CD4-positive, alpha-beta T cell treated with Interleukin-21 for 1 hour (primary cell): ENCODE data around the gene MAP2K5.

Source experiments
- DNase-seq: peaks from one replicate; pipeline ENCODE4 v3.0.0-alpha.2; 2020

MAP2K5 gene

GRCh38 chr15:67813104-67813634 is 270.7 kb downstream of the MAP2K5 start:
- DNase-seq, result no peak

GRCh38 chr15:67815036-67815592 is 272.6 kb downstream of the MAP2K5 start:
- DNase-seq, result no peak

DNA sequence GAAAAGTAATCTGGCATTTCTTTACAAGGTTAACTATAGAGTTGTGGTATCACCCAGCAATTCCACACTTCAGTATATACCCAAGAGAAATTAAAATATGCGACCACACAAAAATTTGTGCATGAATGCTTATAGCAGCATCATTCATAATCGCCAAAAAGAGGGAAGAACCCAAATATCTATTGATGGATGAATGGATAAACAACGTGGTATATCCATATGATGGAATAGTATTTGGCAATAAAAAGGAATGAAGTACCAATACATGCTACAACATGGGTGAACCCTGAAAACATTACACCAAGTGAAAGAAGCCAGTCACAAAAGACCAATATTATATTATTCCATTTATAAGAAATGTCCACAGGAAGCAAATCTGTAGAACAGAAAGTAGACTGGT is 274.2 kb downstream of the MAP2K5 start:
- no peak for DNase-seq

- no peak for DNase-seq
These were observed 276.0 kb downstream of the MAP2K5 start for GRCh38 chr15:67818464-67818863.

GRCh38 chr15:67819636-67820035 is 277.1 kb downstream of the MAP2K5 start:
- no peak for DNase-seq

- no peak for DNase-seq
These were observed 277.9 kb downstream of the MAP2K5 start for GRCh38 chr15:67820122-67820991.

DNA sequence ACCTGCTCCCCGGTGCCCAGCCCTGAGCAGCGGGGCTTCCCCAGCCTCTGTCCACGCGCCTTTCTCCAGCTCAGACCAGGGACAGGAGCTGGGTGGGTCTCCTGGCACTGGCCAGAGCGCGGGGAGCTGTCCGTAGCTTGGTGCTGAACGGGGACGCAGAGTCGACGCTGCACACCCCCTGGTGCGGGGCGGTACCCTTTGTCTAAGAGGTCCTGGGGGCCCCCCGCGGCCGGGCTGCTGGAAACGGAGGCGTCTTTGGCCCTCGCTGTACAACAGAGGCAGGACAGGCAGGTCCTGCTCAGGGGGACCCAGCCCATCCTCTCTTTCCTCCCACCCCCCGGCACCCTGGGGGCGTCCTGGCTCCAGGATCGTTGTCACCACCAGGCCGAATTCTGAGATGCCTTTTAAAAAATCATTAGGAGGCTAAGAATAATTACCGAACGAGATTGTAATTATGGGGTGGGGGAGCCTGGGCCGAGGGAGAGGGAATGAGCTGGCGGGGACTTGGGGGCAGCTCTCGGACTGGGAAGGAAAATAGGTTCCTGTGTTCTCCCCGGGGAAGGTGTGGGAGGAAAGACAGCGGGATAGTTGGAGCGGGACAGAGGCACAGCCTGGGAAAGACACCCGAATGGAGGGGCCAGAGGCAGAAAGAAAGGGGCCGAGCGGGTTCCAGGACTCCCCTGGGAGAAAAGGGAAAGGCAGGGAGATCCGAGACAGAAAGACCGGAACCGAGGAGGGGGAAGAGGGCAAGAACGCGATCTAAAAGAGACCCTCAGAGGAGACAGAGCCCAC is 278.7 kb downstream of the MAP2K5 start:
- DNase-seq, result no peak

DNA sequence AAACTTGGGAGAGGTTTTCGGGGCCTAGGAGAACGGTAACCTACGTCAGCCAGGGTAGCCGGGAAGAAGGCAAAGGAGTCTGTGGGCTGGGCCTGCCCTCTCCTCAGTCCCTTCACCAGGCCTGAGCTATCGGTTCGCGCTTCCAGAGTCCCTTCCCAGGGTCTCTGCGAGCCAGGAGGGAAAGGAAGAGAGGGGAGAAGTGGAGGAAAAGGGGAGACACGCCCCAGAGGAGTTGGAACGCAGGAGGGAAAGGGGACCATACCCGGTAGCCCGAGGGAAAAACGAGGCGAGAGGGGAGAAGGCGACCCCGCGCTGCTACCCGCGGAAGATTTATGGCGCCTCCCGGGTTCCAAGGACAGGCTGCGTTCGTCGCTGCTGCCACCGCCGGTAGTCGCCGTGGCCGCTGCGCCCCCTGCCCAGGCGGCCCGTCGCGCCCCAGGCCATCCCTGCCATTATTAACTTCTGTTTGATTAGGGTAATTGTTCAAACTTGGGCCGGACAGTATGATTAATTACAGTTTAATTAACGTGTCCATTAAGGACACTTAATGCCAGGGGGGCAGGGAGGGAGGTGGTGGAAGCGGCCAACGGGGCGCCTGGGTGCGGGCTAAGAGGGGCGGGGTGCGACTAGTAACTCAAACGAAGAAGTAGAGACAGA is 279.4 kb downstream of the MAP2K5 start:
- no peak for DNase-seq

DNA sequence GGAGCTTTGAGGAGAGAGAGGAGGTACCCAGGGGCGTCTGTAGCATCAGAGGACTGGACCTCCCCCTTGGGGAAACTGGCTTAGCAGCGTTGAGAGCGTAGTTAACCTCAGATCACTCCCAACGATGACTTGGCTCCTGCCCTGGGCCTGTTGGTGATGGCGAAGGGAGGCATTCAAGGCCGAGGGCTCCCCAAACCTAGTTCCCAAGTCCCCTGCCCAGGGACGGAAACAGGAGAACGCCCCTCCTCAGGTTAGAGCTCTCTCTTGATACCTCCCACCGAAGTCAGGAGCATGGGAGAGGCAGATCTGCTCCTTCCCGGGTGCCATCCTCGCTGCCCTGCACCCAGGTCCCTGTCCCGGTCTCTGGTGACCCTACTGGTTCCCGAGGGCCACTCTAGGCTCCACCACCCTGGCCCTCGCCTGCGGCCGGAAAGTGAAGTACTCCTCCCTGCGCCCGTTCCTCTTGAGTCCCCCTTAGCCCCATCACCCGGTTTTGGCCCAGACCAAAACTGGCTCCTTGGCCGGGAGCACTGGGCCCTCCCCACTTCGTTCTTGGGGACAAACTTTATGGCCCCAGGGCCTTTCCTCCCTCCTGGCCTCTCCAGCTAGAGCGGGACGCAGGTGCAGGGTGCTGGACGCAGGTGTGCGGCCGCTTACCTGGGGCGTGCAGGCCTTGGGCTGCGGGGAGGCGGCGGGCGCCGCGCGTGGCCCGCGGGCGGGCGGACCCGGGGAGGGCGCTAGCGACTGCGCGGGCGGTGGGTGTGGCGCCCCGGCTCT is 280.2 kb downstream of the MAP2K5 start:
- DNase-seq, result no peak

- no peak for DNase-seq
These were observed 281.1 kb downstream of the MAP2K5 start for GRCh38 chr15:67823314-67824196.

DNA sequence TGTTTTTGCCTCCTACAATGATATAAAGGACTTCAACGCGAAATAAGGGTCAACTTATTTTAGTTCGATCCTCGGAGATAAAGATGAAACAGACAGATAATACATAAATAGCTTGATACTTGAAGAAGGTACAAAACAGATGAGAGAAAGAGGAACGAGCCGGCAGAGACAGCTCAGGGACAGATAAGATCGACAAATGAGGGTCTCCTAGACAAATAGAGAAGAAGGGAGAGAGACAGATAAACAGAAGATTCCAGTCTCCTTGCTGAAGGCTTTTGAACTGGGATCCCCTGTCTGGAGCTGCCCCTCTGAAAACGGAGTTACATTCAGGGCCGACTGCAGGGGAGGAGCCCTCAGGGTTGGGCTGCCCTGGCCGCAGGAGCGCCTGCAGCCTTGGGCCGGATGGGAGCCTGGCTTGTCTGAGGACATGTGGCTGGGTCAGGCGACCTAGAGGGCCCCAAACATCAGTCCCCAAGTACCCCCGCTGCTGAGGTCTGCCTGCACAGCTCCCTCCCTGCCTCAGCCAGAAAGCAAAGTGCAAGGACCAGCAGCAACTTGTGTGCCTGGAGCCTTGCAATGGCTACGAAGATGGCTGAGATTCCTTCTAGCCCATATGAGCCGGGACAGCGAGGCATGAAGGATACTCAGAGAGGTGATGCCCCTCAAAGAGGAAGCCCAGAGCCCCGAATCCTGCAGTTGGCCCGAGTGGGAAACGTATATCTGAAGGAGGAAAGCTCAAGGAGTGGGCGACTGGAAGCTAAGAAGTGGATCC is 281.9 kb downstream of the MAP2K5 start:
- no peak for DNase-seq

DNA sequence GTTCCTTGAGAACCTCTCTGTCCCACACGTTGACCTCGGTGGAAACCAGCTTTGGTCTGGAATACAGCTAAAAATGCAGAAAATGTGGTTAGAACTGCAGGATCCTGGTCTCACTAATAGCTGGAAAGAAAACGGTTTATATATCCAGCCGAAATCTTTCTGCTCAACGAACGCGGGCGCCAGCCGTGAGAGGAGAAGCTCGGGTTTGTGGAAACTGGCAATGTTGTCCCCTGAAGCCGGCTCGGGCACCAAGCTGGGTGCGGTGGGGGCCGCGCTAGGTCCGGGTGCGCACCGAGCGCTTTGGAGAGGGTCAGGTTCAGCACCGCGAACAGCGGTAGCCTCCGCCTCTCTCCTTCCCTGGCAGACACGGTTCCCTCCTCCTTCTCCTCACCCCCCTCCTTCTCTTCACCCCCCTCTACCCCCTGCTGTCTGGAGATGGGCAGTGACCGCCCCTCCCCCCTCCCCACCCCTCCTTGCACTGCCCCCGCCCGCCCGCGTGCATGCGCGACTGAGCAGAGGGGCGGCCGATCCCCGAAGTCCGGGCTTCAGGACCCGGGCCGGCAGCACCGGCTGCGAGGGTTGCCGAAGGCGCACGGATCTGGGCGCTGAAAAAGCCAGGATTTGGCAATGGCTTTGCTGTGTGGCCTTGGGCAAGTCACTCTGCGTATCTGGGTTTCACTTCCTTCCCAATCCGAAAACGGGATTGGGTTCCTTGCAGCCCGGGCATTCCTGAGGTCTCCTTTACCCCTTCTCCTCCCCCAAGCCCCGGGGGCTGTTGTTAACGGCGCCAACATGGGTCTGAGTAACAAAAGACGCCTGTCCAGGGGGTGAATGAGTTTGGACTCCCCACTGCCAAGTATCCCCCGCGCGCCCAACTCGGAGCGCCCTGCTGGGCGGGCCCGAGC is 282.7 kb downstream of the MAP2K5 start, which contains the start of gene SKOR1:
TSS of gene SKOR1 (plus strand) at position 534 of the 905 bp plus-strand sequence. CDS start at position 628, 94 bp downstream.
- DNase-seq, result no peak

DNA sequence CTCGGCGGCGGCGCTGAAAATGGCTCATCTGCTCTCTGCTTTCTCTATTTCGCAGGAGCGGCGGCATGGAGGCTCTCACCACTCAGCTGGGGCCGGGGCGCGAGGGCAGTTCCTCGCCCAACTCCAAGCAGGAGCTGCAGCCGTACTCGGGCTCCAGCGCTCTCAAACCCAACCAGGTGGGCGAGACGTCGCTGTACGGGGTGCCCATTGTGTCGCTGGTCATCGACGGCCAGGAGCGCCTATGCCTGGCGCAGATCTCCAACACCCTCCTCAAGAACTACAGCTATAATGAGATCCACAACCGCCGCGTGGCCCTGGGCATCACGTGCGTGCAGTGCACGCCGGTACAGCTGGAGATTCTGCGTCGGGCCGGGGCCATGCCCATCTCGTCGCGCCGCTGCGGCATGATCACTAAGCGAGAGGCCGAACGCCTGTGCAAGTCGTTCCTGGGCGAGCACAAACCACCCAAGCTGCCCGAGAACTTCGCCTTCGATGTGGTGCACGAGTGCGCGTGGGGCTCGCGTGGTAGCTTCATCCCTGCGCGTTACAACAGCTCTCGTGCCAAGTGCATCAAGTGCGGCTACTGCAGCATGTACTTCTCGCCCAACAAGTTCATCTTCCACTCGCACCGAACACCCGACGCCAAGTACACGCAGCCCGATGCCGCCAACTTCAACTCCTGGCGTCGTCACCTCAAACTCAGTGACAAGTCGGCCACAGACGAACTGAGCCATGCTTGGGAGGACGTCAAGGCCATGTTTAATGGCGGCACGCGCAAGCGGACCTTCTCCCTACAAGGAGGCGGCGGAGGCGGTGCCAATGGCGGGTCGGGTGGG is 283.6 kb downstream of the MAP2K5 start:
- no peak for DNase-seq

DNA sequence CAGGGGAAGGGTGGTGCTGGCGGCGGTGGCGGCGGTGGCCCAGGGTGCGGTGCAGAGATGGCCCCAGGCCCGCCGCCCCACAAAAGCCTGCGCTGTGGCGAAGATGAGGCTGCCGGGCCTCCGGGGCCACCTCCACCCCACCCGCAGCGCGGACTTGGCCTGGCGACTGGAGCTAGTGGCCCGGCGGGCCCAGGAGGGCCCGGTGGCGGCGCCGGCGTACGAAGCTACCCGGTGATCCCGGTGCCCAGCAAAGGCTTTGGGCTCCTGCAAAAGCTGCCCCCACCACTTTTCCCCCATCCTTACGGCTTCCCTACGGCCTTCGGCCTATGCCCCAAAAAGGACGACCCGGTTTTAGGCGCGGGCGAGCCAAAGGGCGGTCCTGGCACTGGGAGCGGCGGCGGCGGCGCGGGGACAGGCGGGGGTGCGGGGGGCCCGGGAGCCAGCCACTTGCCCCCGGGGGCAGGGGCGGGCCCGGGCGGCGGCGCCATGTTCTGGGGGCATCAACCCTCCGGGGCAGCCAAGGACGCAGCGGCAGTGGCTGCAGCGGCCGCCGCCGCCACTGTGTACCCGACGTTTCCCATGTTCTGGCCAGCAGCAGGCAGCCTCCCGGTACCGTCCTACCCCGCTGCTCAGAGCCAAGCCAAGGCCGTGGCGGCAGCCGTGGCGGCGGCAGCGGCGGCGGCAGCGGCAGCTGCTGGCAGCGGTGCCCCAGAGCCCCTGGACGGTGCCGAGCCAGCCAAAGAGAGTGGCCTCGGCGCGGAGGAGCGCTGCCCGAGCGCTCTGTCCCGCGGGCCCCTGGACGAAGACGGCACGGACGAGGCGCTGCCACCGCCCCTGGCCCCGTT is 284.4 kb downstream of the MAP2K5 start:
- no peak for DNase-seq

GRCh38 chr15:67827562-67828277 is 285.2 kb downstream of the MAP2K5 start:
- no peak for DNase-seq

DNA sequence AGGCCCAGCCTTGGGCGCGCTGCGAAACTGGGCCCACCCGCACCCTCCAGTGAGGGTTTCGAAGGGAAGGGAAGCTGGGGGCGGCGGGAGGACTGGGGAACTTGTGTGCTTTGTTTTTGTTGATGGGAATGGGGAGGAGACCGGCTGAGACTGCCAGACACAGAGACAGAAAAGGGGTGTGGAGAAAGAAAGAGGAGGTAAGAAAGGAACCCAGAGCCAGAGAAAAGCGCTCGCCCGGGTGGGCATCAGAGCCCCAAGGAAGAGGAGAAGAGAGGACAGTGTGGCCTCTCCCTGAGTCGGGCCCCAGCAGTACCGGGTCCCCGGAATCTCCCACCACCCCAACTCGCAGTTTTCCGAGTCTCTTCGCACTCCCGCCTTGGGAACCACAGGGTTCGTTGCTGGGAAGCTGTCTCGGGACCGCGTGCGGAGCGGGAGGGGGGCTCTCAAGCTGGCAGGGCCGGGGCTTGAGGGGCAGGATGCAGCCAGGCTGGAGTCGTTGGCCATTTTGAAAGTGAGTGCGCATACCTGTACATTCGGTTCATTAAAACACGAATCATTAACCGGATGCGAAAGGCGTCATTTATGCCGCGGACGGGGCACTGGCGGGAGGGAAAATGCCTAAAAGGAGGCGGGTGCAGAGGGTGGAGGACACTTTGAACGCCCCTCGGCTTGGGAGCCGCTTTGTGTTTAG is 285.9 kb downstream of the MAP2K5 start:
- DNase-seq, result no peak
